Measurements from ENCODE around the gene OR8B3.

Gene OR8B3

GRCh38 chr11:124359566-124359965 is 39.3 kb downstream of the OR8B3 start:
- no peak for DNase-seq (ENCODE audit: low read depth)

GRCh38 chr11:124346311-124346955 is 52.4 kb downstream of the OR8B3 start:
- no peak for DNase-seq (ENCODE audit: low read depth)
